ENCODE data around the gene ZMYM4. TPM values are rescaled to one million over a fixed set of nuclear protein-coding genes. Genes with fewer than 3 reads are reported as not detected.
"Not testable (repeated sequence)": the region's sequence is repeated elsewhere in the genome, so short reads cannot be mapped to it uniquely, and the experiment has no call there.

ZMYM4 gene
- polyA plus RNA-seq, 1 of the 3 experiments (the other 2 are of a cell fraction): 12.2 TPM

- H3K9me3 ChIP-seq: no peaks in the 10 kb centered on the region
- H3K4me2 ChIP-seq: no peak overlapping the region
- H3K9me2 ChIP-seq: no peaks in the 10 kb centered on the region
- POLR2A ChIA-PET: no interaction called here
- TF ChIP-seq PBX3 (IDR thresholded peaks at IDR 0.05): peak; percentile 35; the same call in 1 of the 2 replicates
- no peak for TF ChIP-seq MAX (IDR thresholded peaks at IDR 0.05; ENCODE audit: low read depth)
- no peak for TF ChIP-seq FOXM1 (IDR thresholded peaks at IDR 0.05; ENCODE audit: low read depth)
- no peak for TF ChIP-seq CHD2 (IDR thresholded peaks at IDR 0.05; ENCODE audit: low read length, partially characterized antibody)
- peak; percentile 38; the same call in 1 of the 2 replicates for TF ChIP-seq FOSL2 (IDR thresholded peaks at IDR 0.05; ENCODE audit: borderline replicate concordance, low read depth)
- no peak for TF ChIP-seq NRF1 (IDR thresholded peaks at IDR 0.05; ENCODE audit: low read depth, low read length)
- TF ChIP-seq RFX5 (IDR thresholded peaks at IDR 0.05; ENCODE audit: low read length): no peak
- peaks cover 21% of the 10 kb centered on the region for H3F3A ChIP-seq (replicated peaks; ENCODE audit: insufficient read depth)
- H3K27ac ChIP-seq (ENCODE audit: low read depth in 2 of 2, low read length in 1 of 2): peak overlapping the region in 1 of 2 experiments; percentile 52; a peak in 2 of 4 replicates
- H3K79me2 ChIP-seq (ENCODE audit: insufficient read depth): peaks cover 12% of the 10 kb centered on the region; the same call in 1 of the 2 replicates
- H3K27me3 ChIP-seq (ENCODE audit: insufficient read depth): no peaks in the 10 kb centered on the region
- no peaks in the 10 kb centered on the region for H4K20me1 ChIP-seq (ENCODE audit: insufficient read depth)
- peaks cover 15 to 34% of the 10 kb centered on the region in 2 experiments for H3K36me3 ChIP-seq (replicated peaks in 1 of 2; ENCODE audit: control insufficient read depth in 1 of 2, insufficient read depth in 2 of 2, low read length in 1 of 2)
- DNase-seq: no peak
- CTCF ChIA-PET: interaction anchor here (1.2 kb wide), 1 partner anchor 10 kb away, joined by 6 read pairs; no protein-coding TSS in a partner anchor
- no peak overlapping the region for H2AFZ ChIP-seq (ENCODE audit: low read depth)
- no peak overlapping the region for H3K4me3 ChIP-seq (ENCODE audit: low read depth in 2 of 2, low read length in 1 of 2)
- H3K9ac ChIP-seq: no peak overlapping the region
- 0 out of 4 replicates have a peak, but pooled peaks cover 0 to 2% of the 10 kb centered on the region in 2 experiments for H3K4me1 ChIP-seq (ENCODE audit: control insufficient read depth in 1 of 2, insufficient read depth in 2 of 2, low read depth in 1 of 2, low read length in 1 of 2)
Measured at GRCh38 chr1:35377555-35377954, 109.0 kb downstream of the ZMYM4 start.

GRCh38 chr1:35379317-35380000 lies 111.0 kb downstream of the ZMYM4 start:
- DNase-seq: no peak
- peaks cover 8% of the 10 kb centered on the region; the same call in 1 of the 2 replicates for H3K79me2 ChIP-seq (ENCODE audit: insufficient read depth)
- no peak overlapping the region for H2AFZ ChIP-seq (ENCODE audit: low read depth)
- no peak overlapping the region for H3K4me2 ChIP-seq
- no peaks in the 10 kb centered on the region for H4K20me1 ChIP-seq (ENCODE audit: insufficient read depth)
- no peak overlapping the region for H3K4me3 ChIP-seq (ENCODE audit: low read depth in 2 of 2, low read length in 1 of 2)
- H3K36me3 ChIP-seq (replicated peaks in 1 of 2; ENCODE audit: control insufficient read depth in 1 of 2, insufficient read depth in 2 of 2, low read length in 1 of 2): peaks cover 25 to 41% of the 10 kb centered on the region in 2 experiments
- H3K9me2 ChIP-seq: no peaks in the 10 kb centered on the region
- H3K4me1 ChIP-seq (ENCODE audit: control insufficient read depth in 1 of 2, insufficient read depth in 2 of 2, low read depth in 1 of 2, low read length in 1 of 2): 0 out of 4 replicates have a peak, but pooled peaks cover 0 to 2% of the 10 kb centered on the region in 2 experiments
- no peak overlapping the region for H3K9ac ChIP-seq
- 91% methylated on average over 16 of the region's 16 CpGs for WGBS (ENCODE audit: low lambda C conversion rate)
- no peaks in the 10 kb centered on the region for H3K9me3 ChIP-seq
- H3K27ac ChIP-seq (ENCODE audit: low read depth in 2 of 2, low read length in 1 of 2): no peak overlapping the region
- TF ChIP-seq RXRA (IDR thresholded peaks at IDR 0.05; ENCODE audit: borderline replicate concordance, low read depth): no peak
- no peak for TF ChIP-seq TEAD4 (IDR thresholded peaks at IDR 0.05; ENCODE audit: borderline replicate concordance, insufficient read depth)
- TF ChIP-seq USF1 (IDR thresholded peaks at IDR 0.05; ENCODE audit: borderline replicate concordance, low read depth): no peak
- H3F3A ChIP-seq (replicated peaks; ENCODE audit: insufficient read depth): peaks cover 21% of the 10 kb centered on the region
- H3K27me3 ChIP-seq (ENCODE audit: insufficient read depth): no peaks in the 10 kb centered on the region
- POLR2A ChIA-PET: no interaction called here
- CTCF ChIA-PET: interaction anchor here (1.3 kb wide), 1 partner anchor 21 kb away, joined by 3 read pairs; no protein-coding TSS in a partner anchor

- H3K27ac ChIP-seq (ENCODE audit: low read depth in 2 of 2, low read length in 1 of 2); H2AFZ ChIP-seq (ENCODE audit: low read depth); DNase-seq; H3K4me2 ChIP-seq; H3K9me3 ChIP-seq; H3K9me2 ChIP-seq; H3K79me2 ChIP-seq (ENCODE audit: insufficient read depth); H3K4me1 ChIP-seq (ENCODE audit: control insufficient read depth in 1 of 2, insufficient read depth in 2 of 2, low read depth in 1 of 2, low read length in 1 of 2); H3K9ac ChIP-seq; CTCF ChIA-PET; H4K20me1 ChIP-seq (ENCODE audit: insufficient read depth); POLR2A ChIA-PET; H3K27me3 ChIP-seq (ENCODE audit: insufficient read depth); H3K4me3 ChIP-seq (ENCODE audit: low read depth in 2 of 2, low read length in 1 of 2): not testable (repeated sequence)
- peaks cover 17% of the 10 kb centered on the region for H3F3A ChIP-seq (replicated peaks; ENCODE audit: insufficient read depth)
- 96% methylated on average over 6 of the region's 6 CpGs for WGBS (ENCODE audit: low lambda C conversion rate)
- peaks cover 25 to 44% of the 10 kb centered on the region in 2 experiments for H3K36me3 ChIP-seq (replicated peaks in 1 of 2; ENCODE audit: control insufficient read depth in 1 of 2, insufficient read depth in 2 of 2, low read length in 1 of 2)
Measured at GRCh38 chr1:35380111-35380510, 111.6 kb downstream of the ZMYM4 start.
